Renal cortex interstitium (tissue), 11 donors: ENCODE data around the gene ST7. TPM values are rescaled to one million over a fixed set of nuclear protein-coding genes. Genes with fewer than 3 reads are reported as not detected.
"Not testable (repeated sequence)": the region's sequence is repeated elsewhere in the genome, so short reads cannot be mapped to it uniquely, and the experiment has no call there.

Experiments
- DNase-seq, 11 donors: peaks; one replicate each; pipeline ENCODE4 v3.0.0-alpha.2; 2013; ENCODE audit warnings: low read depth in 9 of 11, low spot score in 4 of 11; ENCODE audit errors: extremely low read depth in 1 of 11
- polyA plus RNA-seq, 3 donors: library from polyadenylated mRNA; unstranded; fragments of 120-200 nt; gene quantifications; one replicate each; pipeline ENCODE4 v1.2.1, GENCODE V29; 2013; ENCODE audit not compliant: insufficient read length in 3 of 3

Gene ST7
- polyA plus RNA-seq, 3 donors: 27.1 to 30.2 (median 29.6) TPM

- DNase-seq: no peak
These were observed 14.7 kb downstream of the ST7 start for GRCh38 chr7:116967983-116968382.

- no peak for DNase-seq
These were observed 15.3 kb downstream of the ST7 start for GRCh38 chr7:116968631-116969030.

GRCh38 chr7:116969371-116969902 lies 16.1 kb downstream of the ST7 start:
- DNase-seq: no peak

GRCh38 chr7:116970238-116970910 lies 17.1 kb downstream of the ST7 start:
- no peak for DNase-seq

GRCh38 chr7:116971153-116971552 lies 17.9 kb downstream of the ST7 start:
- not testable (repeated sequence) for DNase-seq

- DNase-seq: no peak
These were observed 18.6 kb downstream of the ST7 start for GRCh38 chr7:116971869-116972268.

GRCh38 chr7:116975024-116975423 lies 21.7 kb downstream of the ST7 start:
- DNase-seq: not testable (repeated sequence)

GRCh38 chr7:116977172-116977571 lies 23.9 kb downstream of the ST7 start:
- DNase-seq: no peak

GRCh38 chr7:116978006-116978405 lies 24.7 kb downstream of the ST7 start:
- no peak for DNase-seq

- no peak for DNase-seq
These were observed 26.1 kb downstream of the ST7 start for GRCh38 chr7:116979430-116979829.

GRCh38 chr7:116980354-116980753 lies 27.1 kb downstream of the ST7 start:
- DNase-seq: no peak

- no peak for DNase-seq
These were observed 28.6 kb downstream of the ST7 start for GRCh38 chr7:116981939-116982338.

GRCh38 chr7:116984511-116984910 lies 31.2 kb downstream of the ST7 start:
- DNase-seq: no peak

- peak in 2 of 11 donors; percentile 9 to 10 for DNase-seq
These were observed 31.6 kb downstream of the ST7 start for GRCh38 chr7:116984917-116985316.

- no peak for DNase-seq
These were observed 32.3 kb downstream of the ST7 start for GRCh38 chr7:116985575-116985974.

GRCh38 chr7:116986611-116987565 lies 33.6 kb downstream of the ST7 start:
- no peak for DNase-seq

GRCh38 chr7:116988363-116988989 lies 35.2 kb downstream of the ST7 start:
- no peak for DNase-seq

GRCh38 chr7:116990056-116990455 lies 36.8 kb downstream of the ST7 start:
- no peak for DNase-seq

- no peak for DNase-seq
These were observed 37.9 kb downstream of the ST7 start for GRCh38 chr7:116991233-116991632.

GRCh38 chr7:116994611-116995010 lies 41.3 kb downstream of the ST7 start:
- no peak for DNase-seq
